Neutrophil (primary cell): ENCODE measurements around the gene HTRA1.

Source experiments
- H3K27ac ChIP-seq: fragments of 200-600 bp; sonication (generic); 2 replicates; pipeline ENCODE4 v1.5.1; 2016; ENCODE audit warnings: mild to moderate bottlenecking, moderate library complexity
- H3K27me3 ChIP-seq: fragments of 200-600 bp; sonication (generic); 2 replicates; pipeline ENCODE4 v1.6.0; 2016; ENCODE audit warnings: mild to moderate bottlenecking
- H3K36me3 ChIP-seq: fragments of 200-600 bp; sonication (generic); 2 replicates; pipeline ENCODE4 v1.5.1; 2017
- H3K4me1 ChIP-seq, 2 experiments: fragments of 200-600 bp in 1 of 2; sonication (generic) in 1 of 2; 1 replicate in 1 of 2; 2 replicates in 1 of 2; pipeline versions ENCODE4 v1.5.1 to v1.6.1; 2013 to 2016; ENCODE audit warnings: low read depth in 1 of 2, low read length in 1 of 2, mild to moderate bottlenecking in 1 of 2, moderate library complexity in 1 of 2; ENCODE audit not compliant: control insufficient read depth in 1 of 2, insufficient read depth in 1 of 2
- H3K4me3 ChIP-seq, 2 experiments: fragments of 200-600 bp in 1 of 2; sonication (generic) in 1 of 2; 1 replicate in 1 of 2; 2 replicates in 1 of 2; pipeline ENCODE4 v1.5.1; 2013 to 2016; ENCODE audit warnings: low read depth in 1 of 2, low read length in 1 of 2, mild to moderate bottlenecking in 1 of 2, moderate library complexity in 1 of 2
- H3K9me3 ChIP-seq: fragments of 200-600 bp; sonication (generic); 2 replicates; pipeline ENCODE4 v1.5.1; 2016
- CTCF ChIP-seq: fragments of 200-600 bp; sonication (generic); IDR thresholded peaks from 2 replicates; pipeline ENCODE4 v1.5.1; 2016; ENCODE audit warnings: antibody characterized with exemption

Gene HTRA1

GRCh38 chr10:122561792-122562191 is 100.4 kb downstream of the HTRA1 start:
- TF ChIP-seq CTCF = no peak
- H3K27me3 ChIP-seq = peaks cover 84% of the 10 kb centered on the region

More at GRCh38 chr10:122561792-122562191, 100.4 kb downstream of the HTRA1 start:
- Histone ChIP-seq H3K4me1 (no peaks in the 10 kb centered on the region), H3K9me3 (no peaks in the 10 kb centered on the region), H3K27ac (no peak overlapping the region), H3K4me3 (no peak overlapping the region), H3K36me3 (no peaks in the 10 kb centered on the region)
